ENCODE measurements around the gene PCGF6.

GRCh38 chr10:103316087-103316486 is 34.9 kb downstream of the PCGF6 start:
- TF ChIP-seq CTCF (IDR thresholded peaks at IDR 0.05) (no peak), POLR2A (IDR thresholded peaks at IDR 0.05) (no peak), POLR2AphosphoS5 (IDR thresholded peaks at IDR 0.05; ENCODE audit: insufficient read depth in 1 of 2, low read depth in 1 of 2) (no peak)

Data from vagina (tissue), 2 donors.